GM10847 (cell line): ENCODE results near the gene DCAF12.

Experiments
- POLR2A ChIP-seq: IDR thresholded peaks from 2 replicates; pipeline ENCODE4 v1.6.1; 2011; ENCODE audit not compliant: insufficient read length; ENCODE audit errors: extremely low read depth

The DCAF12 gene

DNA sequence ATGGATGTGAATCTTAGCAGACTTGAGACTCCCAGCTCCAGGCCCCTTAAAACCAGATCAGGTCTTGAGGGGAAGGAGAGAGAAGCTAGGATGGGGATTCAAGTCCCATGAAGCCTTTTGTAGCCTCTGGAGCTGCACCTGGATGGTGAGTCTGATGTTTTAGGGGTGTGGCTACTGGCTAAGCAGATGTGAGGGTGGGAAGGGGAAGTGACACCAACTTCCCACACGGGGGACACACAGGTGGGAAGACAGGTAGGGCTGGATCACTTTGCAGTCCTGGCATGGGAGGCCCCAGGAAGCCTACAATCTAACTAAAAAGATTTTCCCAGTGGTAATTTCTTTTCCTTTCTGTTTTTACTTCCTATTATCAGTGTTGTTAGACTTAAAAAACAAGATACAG lies 39.1 kb downstream of the DCAF12 start:
- no peak for TF ChIP-seq POLR2A

DNA sequence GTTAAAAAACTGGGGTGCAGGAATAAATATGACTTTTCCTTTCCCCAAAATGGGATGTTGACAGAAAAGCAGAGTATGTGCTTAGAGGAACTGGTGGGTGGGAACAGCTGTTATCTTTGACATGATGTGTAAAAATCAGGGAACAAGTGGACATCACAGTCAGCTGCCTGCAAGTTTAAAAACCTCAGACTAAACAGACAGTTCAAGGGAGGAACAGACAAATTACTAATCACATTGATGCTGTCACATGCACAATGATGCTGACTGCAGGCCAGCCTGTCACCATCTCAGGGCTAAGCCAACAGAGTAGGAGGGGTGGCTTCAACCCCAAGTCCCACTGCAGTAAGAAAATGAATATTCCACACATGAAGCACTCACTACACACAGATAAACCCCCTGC lies 39.6 kb downstream of the DCAF12 start:
- TF ChIP-seq POLR2A: no peak

DNA sequence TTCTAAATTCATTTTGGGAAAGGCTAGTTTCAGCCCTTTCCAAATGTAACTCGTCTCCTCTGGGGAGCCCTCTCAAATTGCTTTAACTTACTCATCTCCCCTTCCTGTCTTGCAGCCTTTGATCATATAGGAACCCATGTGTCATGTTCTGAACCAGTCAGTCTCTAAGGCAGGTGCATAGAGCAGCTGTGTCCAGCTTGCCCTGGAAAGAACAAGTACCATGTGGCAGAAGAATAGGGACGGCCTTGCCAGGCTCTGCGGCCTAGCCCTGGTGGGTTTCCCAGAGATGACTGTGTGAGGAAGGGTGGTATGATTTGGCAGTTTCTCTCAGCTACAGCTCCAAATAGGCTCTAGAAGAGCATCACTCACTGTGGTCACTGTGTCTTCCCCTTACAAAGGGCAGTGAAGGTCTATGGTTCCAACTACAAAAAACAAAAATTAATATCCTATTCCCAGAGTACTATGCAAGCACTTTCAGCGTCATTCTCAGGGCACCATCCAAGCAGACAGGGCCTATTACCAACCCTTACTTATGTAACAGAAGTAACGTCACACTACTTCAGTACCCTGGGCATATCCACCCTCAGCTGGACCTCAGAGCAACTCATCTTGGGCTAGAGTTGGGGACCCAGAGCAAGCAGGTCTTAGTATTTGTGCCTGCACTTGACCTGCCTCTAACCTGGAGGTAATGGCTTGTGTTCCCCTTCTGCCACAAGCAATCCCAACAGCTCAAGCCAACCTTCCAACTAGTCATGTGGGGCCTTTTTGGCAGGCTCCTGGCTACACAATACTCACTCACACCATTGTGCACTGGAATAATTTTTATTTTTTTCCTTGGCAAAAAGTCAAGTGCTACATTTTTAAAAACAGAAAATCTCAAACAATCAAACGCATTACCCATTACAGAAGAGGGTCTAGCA lies 40.7 kb downstream of the DCAF12 start:
- TF ChIP-seq POLR2A: no peak

DNA sequence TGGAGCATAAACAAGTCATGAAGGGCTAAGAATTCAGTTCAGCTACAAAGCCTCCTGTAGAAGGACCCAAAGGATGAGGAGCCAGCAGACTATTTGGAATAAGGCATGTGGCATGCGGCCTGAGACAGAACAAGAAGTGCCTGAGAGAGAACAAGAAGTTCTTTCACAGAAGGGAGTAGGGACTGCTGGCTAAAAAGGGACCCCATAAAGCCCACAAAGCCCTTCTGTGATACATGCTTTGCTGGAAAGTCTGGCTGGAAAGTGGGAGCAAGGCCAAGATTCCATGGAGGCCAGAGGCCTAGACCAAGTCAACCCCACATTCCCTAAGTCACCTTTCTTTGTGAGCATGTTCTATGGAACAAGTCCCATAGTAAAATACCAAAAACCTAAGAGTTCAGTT lies 41.9 kb downstream of the DCAF12 start:
- no peak for TF ChIP-seq POLR2A

DNA sequence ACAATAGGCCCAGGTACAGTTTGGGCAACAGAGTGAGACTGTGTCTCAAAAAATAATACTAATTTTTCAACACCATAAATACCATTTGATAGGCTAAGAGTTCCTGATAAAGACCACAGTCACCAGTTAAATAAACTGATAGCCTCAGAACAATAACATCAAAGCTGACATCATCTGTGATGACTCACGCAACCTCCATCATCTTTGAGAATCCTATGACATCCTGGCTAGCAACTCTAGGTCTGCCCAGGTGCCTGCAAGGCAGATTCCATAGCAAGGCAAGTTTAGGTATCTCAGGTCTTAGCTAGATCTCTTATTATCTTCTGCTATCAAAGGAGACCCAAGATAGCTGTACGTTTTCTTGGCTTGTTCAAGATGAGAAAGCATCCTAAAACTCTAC lies 47.3 kb downstream of the DCAF12 start:
- no peak for TF ChIP-seq POLR2A

DNA sequence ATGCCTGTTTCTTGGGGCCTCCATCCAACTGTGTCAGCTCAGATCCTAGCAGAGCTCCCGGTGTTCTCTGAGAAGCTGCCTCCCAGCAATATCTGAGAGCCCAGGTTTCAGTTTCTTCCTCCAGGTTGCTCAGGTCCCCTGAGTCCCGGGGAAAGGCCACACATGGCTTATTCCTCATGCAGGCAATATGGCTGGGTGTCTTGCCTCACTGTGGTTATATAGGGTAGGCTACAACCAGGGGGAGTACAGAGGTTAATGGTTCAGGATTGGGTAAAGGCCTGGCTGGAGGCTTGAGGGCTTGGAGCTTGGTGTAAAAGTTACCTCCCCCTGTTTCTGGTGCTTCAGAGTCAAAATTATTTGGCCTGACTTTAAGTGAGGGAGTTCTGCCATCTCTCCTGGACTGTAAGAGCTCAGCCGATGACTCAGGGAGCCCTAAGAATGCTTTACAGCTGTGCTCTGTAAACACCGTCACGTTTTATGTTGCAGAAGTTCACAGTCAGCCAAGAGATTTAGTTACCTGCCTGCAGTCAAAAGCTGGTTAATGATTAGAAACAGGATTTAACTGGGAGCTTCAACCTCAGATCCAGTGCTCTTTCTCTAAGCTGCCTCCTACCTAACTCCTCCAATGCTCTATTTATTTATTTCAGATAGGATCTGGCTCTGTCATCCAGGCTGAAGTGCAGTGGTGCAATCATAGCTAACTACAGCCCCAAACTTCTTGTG lies 53.5 kb downstream of the DCAF12 start:
- no peak for TF ChIP-seq POLR2A

DNA sequence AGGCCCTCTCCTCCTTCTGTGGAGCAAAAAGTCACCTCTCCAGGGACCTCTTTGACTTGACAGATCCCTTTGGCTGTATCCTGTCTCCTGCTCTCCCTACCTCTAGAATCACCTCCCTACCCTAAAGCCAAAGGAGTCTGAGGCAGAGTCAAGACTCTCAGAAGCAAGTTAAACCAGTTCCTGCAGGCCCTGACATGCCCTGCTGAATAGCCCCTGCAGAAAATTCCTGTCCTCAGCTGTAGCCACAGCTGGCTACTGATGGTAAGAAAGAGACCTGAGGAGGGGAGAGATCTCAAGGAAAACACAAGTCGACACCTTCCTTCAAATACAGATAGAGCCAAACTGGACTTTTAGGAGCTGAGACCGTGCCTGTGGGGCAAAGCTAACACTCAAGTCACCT lies 54.1 kb downstream of the DCAF12 start:
- TF ChIP-seq POLR2A: no peak

DNA sequence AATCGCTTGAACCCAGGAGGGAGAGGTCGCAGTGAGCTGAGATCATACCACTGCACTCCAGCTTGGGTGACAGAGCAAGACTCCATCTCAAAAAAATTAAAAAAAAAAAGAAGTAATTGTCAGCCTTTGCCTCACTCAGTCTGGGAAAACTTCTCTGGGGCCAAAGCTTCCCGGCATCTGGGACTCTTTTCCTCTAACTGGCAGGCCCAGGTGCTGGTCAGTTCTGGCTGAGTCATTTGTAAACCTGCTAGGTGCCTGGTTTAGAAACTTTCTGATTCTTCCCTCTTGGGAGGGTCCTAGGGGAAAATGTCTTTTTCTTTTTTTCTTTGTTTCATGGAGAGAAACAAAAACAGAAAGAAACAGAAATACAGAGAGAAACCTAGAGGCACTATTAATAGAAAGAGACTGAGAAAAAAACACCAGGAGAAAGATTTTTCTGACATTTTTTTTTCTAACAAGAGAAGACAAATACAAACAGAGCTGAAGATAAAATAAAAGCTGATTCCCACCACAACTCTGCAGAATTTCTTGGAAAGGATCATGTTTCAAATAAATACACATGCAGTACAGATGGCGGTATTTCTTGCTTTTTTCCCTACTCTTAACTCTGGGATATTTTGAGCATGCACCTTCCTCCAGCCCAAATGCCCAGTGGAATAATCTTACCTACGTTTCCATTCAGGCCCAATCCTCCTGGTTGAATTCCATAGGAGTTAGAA lies 55.7 kb downstream of the DCAF12 start:
- no peak for TF ChIP-seq POLR2A

DNA sequence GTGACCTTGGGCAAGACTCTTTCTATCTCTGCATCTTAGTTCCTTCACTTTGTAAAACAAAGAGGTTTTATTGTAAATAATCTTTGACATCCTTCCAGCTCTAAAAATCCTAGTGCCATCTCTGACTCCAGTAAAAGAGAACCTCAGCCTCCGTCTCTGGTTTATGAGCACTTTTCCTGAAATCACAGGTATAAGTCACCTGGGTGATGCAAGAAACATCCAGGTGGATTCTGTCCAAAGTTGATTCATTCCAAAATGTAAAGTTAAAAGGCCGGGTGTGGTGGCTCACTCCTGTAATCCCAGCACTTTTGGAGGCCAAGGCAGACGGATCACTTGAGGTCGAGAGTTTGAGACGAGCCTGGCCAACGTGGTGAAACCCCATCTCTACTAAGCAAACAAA lies 56.7 kb downstream of the DCAF12 start:
- no peak for TF ChIP-seq POLR2A

DNA sequence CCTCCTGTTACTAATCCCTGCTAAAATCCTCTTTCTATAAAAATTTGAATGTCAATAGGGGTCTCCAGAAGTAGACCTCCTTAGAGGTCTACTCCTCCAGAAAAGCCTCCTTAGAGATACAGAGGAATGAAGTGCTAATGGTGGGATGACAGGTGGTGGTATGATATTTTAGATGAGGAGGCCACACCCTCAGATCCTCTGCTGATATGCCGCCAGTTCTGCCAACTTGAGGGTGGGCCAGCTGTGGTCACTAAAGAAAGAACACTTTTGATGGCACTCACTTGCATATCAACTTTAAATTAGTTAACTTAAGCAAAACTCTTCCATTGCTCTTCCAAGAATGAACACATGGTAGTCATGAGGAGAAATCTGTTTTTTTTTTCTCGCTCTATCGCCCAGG lies 61.0 kb downstream of the DCAF12 start:
- no peak for TF ChIP-seq POLR2A

DNA sequence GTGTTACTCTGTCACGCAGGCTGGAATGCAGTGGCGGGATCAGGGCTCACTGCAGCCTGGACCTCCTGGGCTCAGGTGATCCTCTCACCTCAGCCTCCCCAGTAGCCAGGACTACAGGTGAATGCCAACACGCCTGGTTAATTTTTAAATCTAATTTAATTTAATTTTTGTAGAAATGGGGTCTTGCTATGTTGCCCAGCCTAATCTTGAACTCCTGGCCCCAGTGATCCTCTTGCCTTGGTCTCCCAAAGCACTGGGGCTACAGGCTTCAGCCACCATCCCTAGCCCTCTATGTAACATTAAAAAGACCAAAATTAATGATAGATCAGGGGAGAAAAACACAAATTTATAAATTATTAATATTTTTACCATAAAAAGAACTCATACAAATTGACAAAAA lies 66.5 kb downstream of the DCAF12 start:
- no peak for TF ChIP-seq POLR2A

DNA sequence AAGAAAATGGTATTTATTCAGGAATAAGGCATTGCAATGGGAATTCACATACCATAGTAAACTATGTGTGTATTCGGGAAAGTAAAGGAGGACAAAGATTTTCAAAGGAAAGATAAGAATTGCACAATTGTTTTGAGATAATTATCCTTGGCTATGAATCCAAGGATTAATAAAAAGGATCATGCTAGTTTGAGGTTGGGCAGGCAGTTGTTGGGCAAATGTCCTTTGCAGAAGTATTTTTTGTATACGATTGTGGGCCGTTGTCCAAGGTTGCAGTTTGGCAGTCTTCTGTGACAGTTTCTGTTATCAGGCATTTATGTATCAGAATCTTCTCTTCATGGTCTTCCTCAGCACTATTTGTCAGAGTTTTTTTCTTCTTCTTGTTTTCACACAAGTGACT lies 67.2 kb downstream of the DCAF12 start:
- TF ChIP-seq POLR2A: no peak

DNA sequence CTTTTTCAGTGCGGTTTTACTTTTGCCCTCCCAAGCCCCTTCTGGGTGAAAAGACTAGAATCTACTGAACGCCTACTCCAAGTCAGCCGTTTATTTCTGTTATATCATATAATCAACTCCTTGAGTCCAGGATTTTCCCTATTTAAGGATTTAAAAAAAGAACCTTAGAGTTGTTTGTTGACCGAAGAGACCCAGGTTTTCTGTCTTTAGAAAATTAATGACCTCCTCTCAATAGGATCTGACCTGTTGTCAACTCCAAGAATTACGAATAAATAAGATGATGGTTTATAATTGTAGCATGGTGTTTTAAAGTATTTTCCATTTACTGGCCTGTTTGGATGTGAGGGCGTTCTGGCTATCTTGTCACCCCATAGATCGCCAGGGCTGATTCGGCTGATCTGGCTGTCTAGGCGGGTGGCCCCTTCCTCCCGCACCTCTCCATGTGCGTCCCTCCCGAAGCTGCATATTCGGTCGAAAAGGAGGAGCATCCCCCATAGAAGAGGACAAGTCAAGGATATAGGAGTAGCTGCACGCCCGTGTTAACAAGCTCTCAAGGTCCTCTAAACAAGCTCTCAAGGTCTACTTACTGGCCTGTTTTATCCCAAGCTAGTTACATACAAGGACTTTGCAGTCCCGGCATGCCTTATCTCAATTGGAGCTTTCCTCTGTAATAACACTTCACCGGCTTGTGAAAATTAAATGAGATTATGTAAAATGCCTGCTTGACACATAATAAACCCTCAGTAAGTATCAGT lies 76.7 kb downstream of the DCAF12 start:
- TF ChIP-seq POLR2A: no peak

DNA sequence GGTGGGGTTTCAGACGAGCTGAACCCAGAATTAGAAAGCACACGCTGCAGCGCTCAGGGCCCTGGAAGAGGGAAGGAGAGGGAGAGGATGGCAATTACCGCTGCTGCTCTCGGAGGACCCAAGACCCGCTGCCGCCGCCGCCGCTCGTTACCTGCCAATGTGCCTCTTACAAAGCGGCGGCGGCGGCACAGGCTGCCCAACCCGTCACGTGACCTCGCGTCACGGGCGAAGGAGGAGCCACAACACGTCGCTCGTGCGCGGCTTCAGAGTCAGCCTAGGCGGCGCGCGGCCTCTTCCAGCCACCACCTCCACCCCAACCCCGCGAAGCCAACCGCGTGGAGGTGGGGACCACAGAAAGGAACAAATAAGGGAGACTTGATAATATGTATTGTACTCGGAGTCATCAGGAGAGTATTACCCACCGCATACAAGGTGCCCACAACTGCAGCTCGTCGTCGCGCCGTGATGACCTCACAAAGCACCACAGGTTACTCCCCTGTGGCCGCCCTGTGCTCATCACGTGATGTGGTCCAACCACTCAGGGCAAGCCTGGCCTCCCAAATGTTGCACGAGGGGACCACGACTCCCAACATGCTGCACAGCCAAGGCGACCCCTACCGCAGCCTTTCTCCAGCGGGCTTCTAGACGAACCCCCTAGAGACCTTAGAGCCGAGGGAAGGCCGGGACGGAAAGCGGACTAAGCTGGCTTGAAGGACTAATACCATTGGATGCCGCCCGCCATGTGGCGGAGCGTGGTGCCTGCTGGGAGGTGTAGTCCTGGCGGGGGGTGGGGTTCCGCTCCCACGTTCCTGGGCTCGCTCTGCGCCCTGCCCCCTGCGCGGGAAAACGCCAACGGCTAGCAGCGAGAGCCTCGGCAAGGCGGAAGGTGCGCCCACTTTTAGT lies 77.5 kb downstream of the DCAF12 start, which contains the start of gene UBAP2:
Gene UBAP2 (minus strand): TSS at position 161 of the 903 bp plus-strand sequence. CDS start 31,739 bp downstream, outside the sequence.
- TF ChIP-seq POLR2A: peak; percentile 78
